Measurements from ENCODE around the gene CTPS1.

DNA sequence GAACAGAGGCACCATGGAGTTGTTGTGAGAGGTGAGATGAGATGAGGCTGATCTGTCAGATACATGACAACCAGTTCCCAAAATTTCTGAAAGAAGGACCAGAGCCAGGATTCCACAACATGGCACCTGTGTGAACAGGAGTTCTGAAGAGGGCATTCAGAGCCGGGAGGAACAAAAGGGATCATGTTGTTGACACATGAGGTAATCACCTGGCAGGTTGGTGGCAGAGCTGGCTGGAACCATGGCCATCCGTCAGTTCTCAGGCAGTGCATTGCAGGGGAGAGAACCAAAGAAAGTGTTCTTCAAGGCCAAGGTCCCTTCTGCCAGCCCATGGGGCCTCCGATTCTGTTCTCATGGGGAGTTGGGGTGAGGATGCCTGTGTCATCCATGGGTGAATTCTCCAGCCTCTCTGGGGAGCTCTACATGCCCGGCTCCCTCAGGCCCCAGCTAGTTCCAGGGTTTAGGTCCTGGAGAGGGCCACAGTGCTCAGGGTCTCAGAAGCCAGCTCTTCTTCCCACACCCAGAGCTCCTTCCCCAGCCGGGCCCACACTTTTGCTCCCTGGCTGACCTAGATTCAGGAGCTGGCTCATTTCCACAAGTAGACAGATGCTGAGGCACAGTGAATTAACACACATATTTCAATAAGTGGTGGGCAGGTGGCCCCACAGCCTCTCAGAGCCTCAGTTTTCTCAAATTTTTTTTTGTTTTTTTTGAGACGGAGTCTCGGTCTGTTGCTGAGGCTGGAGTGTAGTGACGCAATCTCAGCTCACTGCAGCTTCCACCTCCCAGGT lies 49.1 kb upstream of the CTPS1 start:
- TF ChIP-seq, protein P1, sequence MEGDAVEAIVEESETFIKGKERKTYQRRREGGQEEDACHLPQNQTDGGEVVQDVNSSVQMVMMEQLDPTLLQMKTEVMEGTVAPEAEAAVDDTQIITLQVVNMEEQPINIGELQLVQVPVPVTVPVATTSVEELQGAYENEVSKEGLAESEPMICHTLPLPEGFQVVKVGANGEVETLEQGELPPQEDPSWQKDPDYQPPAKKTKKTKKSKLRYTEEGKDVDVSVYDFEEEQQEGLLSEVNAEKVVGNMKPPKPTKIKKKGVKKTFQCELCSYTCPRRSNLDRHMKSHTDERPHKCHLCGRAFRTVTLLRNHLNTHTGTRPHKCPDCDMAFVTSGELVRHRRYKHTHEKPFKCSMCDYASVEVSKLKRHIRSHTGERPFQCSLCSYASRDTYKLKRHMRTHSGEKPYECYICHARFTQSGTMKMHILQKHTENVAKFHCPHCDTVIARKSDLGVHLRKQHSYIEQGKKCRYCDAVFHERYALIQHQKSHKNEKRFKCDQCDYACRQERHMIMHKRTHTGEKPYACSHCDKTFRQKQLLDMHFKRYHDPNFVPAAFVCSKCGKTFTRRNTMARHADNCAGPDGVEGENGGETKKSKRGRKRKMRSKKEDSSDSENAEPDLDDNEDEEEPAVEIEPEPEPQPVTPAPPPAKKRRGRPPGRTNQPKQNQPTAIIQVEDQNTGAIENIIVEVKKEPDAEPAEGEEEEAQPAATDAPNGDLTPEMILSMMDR (IDR thresholded peaks at IDR 0.05; ENCODE audit: borderline replicate concordance, extremely low read depth, low read length, poor library complexity, severe bottlenecking): no peak
- no peak for TF ChIP-seq EZH2 (IDR thresholded peaks at IDR 0.05; ENCODE audit: borderline replicate concordance, low read depth, low read length, severe bottlenecking)
